Kidney (tissue), 14 donors: ENCODE results near the gene FIGNL2. TPM values are rescaled to one million over a fixed set of nuclear protein-coding genes. Genes with fewer than 3 reads are reported as not detected.
A peak's percentile ranks its signal among the peaks of the same experiment; 100 is the strongest.

ENCODE experiments used
- DNase-seq, 5 donors: peaks; one replicate each; pipeline ENCODE4 v3.0.0-alpha.2; 2013 to 2020
- FAIRE-seq: peaks from 2 replicates; lab custom pipeline; 2012; peaks lifted over from hg19 to GRCh38; lab: Jason Lieb, UNC
- H3K27ac ChIP-seq, 2 donors: one replicate each; pipeline ENCODE4 v1.7.0; 2013; ENCODE audit warnings: low read depth in 2 of 2, low read length in 2 of 2, inconsistent platforms in 1 of 2
- H3K27me3 ChIP-seq: one replicate; pipeline ENCODE4 v1.7.1; 2013; ENCODE audit warnings: low read length, inconsistent platforms; ENCODE audit not compliant: control insufficient read depth, insufficient read depth
- H3K36me3 ChIP-seq, 3 donors: one replicate each; pipeline versions ENCODE4 v1.7.0 to v1.7.1; 2013; ENCODE audit warnings: low read length in 3 of 3, control low read depth in 1 of 3, inconsistent platforms in 1 of 3; ENCODE audit not compliant: insufficient read depth in 3 of 3, control insufficient read depth in 2 of 3
- H3K4me1 ChIP-seq, 3 donors: one replicate each; pipeline versions ENCODE4 v1.7.0 to v1.7.1; 2013; ENCODE audit warnings: low read length in 3 of 3, inconsistent platforms in 1 of 3, low read depth in 1 of 3; ENCODE audit not compliant: control insufficient read depth in 2 of 3, insufficient read depth in 2 of 3
- H3K4me3 ChIP-seq, 3 donors: one replicate each; pipeline versions ENCODE4 v1.7.0 to v1.8.1; 2013; ENCODE audit warnings: low read length in 3 of 3, control low read depth in 1 of 3, inconsistent platforms in 1 of 3
- H3K9ac ChIP-seq, 3 donors: one replicate each; pipeline versions ENCODE4 v1.7.0 to v1.7.1; 2013; ENCODE audit warnings: low read length in 3 of 3, control low read depth in 1 of 3, inconsistent platforms in 1 of 3
- H3K9me3 ChIP-seq, 3 donors: one replicate each; pipeline versions ENCODE4 v1.7.0 to v1.7.1; 2013; ENCODE audit warnings: low read length in 3 of 3, control low read depth in 1 of 3, inconsistent platforms in 1 of 3; ENCODE audit not compliant: control insufficient read depth in 2 of 3, insufficient read depth in 1 of 3
- CTCF ChIP-seq: IDR thresholded peaks from 3 replicates; pipeline ENCODE4 v1.5.1; 2012; ENCODE audit warnings: mild to moderate bottlenecking, moderate library complexity, borderline replicate concordance; ENCODE audit not compliant: insufficient read depth; ENCODE audit errors: extremely low read depth
- intact Hi-C: fragments of 100-400 bp; cut with DNase I; formaldehyde crosslinking; loops from one replicate; pipeline ENCODE4 v1.11.1; 2022
- polyA plus RNA-seq: library from polyadenylated mRNA; stranded (reverse); fragments of 350-450 nt; fragmentation: Illumina TruSeq; extraction: RNeasy Lipid Tissue Mini Kit (QIAGEN cat#74804); gene quantifications from one replicate; pipeline ENCODE4 v1.2.3, GENCODE V29; 2014; ENCODE audit warnings: low read depth, low replicate concordance; ENCODE audit not compliant: insufficient read depth
- total RNA-seq: library from RNA; stranded (reverse); fragmentation: NEBNext Ultra II Directional; extraction: Animal tissue kit (Norgen Biotek cat#: 25700); gene quantifications from one replicate; pipeline ENCODE4 v1.2.1, GENCODE V29; 2021
- donor health status: control.
- donor health status: control.
- donor health status: control.
- donor health status: control.
- donor health status: control.
- donor health status: DM: yes; HTN: yes; CAD: no.
- donor health status: Normal renal cell carcinoma (clear cell type).

FIGNL2 gene
- total and polyA plus RNA-seq, 2 donors from 2014 or later = 3.1 to 6.1 TPM

GRCh38 chr12:51820526-51821439 lies 27.7 kb downstream of the FIGNL2 start:
- no peaks in the 10 kb centered on the region for H3K9me3 ChIP-seq
- peak; percentile 86 to 93 (median 91) for DNase-seq
- no peaks in the 10 kb centered on the region for H3K36me3 ChIP-seq
- H3K4me1 ChIP-seq = no peaks in the 10 kb centered on the region
- H3K9ac ChIP-seq = no peak overlapping the region
- no peak for TF ChIP-seq CTCF
- intact Hi-C loops = no loop called here
- FAIRE-seq = no peak
- no peak overlapping the region for H3K27ac ChIP-seq
- H3K4me3 ChIP-seq = no peak overlapping the region
- no peaks in the 10 kb centered on the region for H3K27me3 ChIP-seq

- intact Hi-C loops = no loop called here
- H3K9ac ChIP-seq = no peak overlapping the region
- no peaks in the 10 kb centered on the region for H3K27me3 ChIP-seq
- FAIRE-seq (no peak), DNase-seq (peak in 2 of 5 donors; percentile 67 to 71)
- H3K27ac ChIP-seq = no peak overlapping the region
- H3K36me3 ChIP-seq = no peaks in the 10 kb centered on the region
- H3K4me3 ChIP-seq = no peak overlapping the region
- peaks cover 0 to 1% (median 0%) of the 10 kb centered on the region in 3 donors for H3K4me1 ChIP-seq
- TF ChIP-seq CTCF = no peak
- H3K9me3 ChIP-seq = no peaks in the 10 kb centered on the region
Measured at GRCh38 chr12:51819736-51820525, 28.6 kb downstream of the FIGNL2 start.

- intact Hi-C loops = no loop called here
Measured at GRCh38 chr12:51818566-51819300, 29.8 kb downstream of the FIGNL2 start.

More at GRCh38 chr12:51818566-51819300, 29.8 kb downstream of the FIGNL2 start:
- TF ChIP-seq CTCF = no peak
- Histone ChIP-seq H3K4me3 (no peak overlapping the region), H3K36me3 (no peaks in the 10 kb centered on the region), H3K27me3 (no peaks in the 10 kb centered on the region), H3K9me3 (no peaks in the 10 kb centered on the region), H3K9ac (no peak overlapping the region), H3K27ac (no peak overlapping the region), H3K4me1 (peaks cover 0 to 2% (median 0%) of the 10 kb centered on the region in 3 donors)
- no peak for FAIRE-seq
- DNase-seq = peak in 1 of 5 donors; percentile 46
